GM12878 (cell line): Measurements from ENCODE around the gene DOCK2. TPM values are rescaled to one million over a fixed set of nuclear protein-coding genes. Genes with fewer than 3 reads are reported as not detected.

ENCODE experiments used
- ATAC-seq: fragments of 200-7000 bp; cut with Tn5 transposase; 3 replicates; pipeline ENCODE4 v1.9.1; 2020; ENCODE audit warnings: mild to moderate bottlenecking, moderate library complexity
- BruUV-seq: library from RNA; stranded (reverse); fragments of 400-500 nt; replicated peaks from 2 replicates; lab custom pipeline; 2021; lab: Mats Ljungman, UMichigan
- CTCF ChIA-PET: fragments of 300-600 bp; sonication (Branson Sonifier 250); formaldehyde crosslinking; extraction: SDS; loops from one replicate; lab custom pipeline; 2021; ENCODE audit warnings: inconsistent platforms; lab: Yijun Ruan, JAX
- POLR2A ChIA-PET: fragments of 350-600 bp; formaldehyde crosslinking; extraction: SDS; loops from one replicate; lab custom pipeline; 2021; ENCODE audit warnings: inconsistent platforms; lab: Charles Lee
- RAD21 ChIA-PET: fragments of 300-600 bp; sonication (Branson Sonifier 250); formaldehyde crosslinking; loops from one replicate; lab custom pipeline; 2023; ENCODE audit warnings: antibody characterized with exemption; ENCODE audit not compliant: unreplicated experiment; lab: Charles Lee
- SMC1A ChIA-PET: fragments of 300-600 bp; sonication (Branson Sonifier 250); formaldehyde crosslinking; loops from one replicate; lab custom pipeline; 2023; ENCODE audit not compliant: unreplicated experiment, uncharacterized antibody; lab: Charles Lee
- DNase-seq: peaks from one replicate; pipeline ENCODE4 v3.0.0-alpha.2; 2011; ENCODE audit warnings: low read depth, low spot score
- FAIRE-seq: peaks from 3 replicates; lab custom pipeline; 2011; peaks lifted over from hg19 to GRCh38; lab: Jason Lieb, UNC
- H2AFZ ChIP-seq: 2 replicates; pipeline ENCODE4 v1.6.0; 2011; ENCODE audit warnings: low read depth, low read length, control low read depth; ENCODE audit not compliant: control insufficient read depth
- H3K27ac ChIP-seq: 2 replicates; pipeline ENCODE4 v1.5.1; 2011; ENCODE audit warnings: control low read depth; ENCODE audit not compliant: control insufficient read depth, insufficient read depth
- H3K27me3 ChIP-seq, 2 experiments: replicated peaks in 1 of 2; 2 replicates each; pipeline versions ENCODE4 v1.6.0 to v1.6.1; 2011; ENCODE audit warnings: low read length in 1 of 2; ENCODE audit not compliant: control insufficient read depth in 2 of 2, insufficient read depth in 2 of 2
- H3K36me3 ChIP-seq, 2 experiments: 2 replicates each; pipeline ENCODE4 v1.5.1; 2011; ENCODE audit warnings: low read length in 1 of 2; ENCODE audit not compliant: control insufficient read depth in 2 of 2, insufficient read depth in 2 of 2
- H3K4me1 ChIP-seq: 2 replicates; pipeline ENCODE4 v1.6.1; 2011; ENCODE audit warnings: mild to moderate bottlenecking, low read length, moderate library complexity, mixed read lengths; ENCODE audit not compliant: control insufficient read depth, insufficient read depth
- H3K4me2 ChIP-seq: 2 replicates; pipeline ENCODE4 v1.6.0; 2011; ENCODE audit warnings: control low read depth; ENCODE audit not compliant: control insufficient read depth, insufficient read depth
- H3K4me3 ChIP-seq: fragments of 200-600 bp; sonication (generic); 2 replicates; pipeline ENCODE4 v1.5.1; 2016
- H3K79me2 ChIP-seq: 2 replicates; pipeline ENCODE4 v1.6.0; 2011; ENCODE audit warnings: low read length; ENCODE audit not compliant: control insufficient read depth, insufficient read depth
- H3K9ac ChIP-seq: 2 replicates; pipeline ENCODE4 v1.8.0; 2011; ENCODE audit warnings: low read length, control low read depth, mixed read lengths; ENCODE audit not compliant: control insufficient read depth, insufficient read depth
- H3K9me3 ChIP-seq: replicated peaks from 3 replicates; pipeline ENCODE4 v1.5.1; 2011; ENCODE audit warnings: mild to moderate bottlenecking, low read length; ENCODE audit not compliant: control insufficient read depth, insufficient read depth
- H4K20me1 ChIP-seq: 2 replicates; pipeline ENCODE4 v1.6.0; 2011; ENCODE audit not compliant: control insufficient read depth, insufficient read depth
- BACH1 ChIP-seq: fragments of 450-650 bp; IDR thresholded peaks from 2 replicates; pipeline ENCODE4 v1.6.1; 2017; ENCODE audit warnings: mild to moderate bottlenecking, borderline replicate concordance
- CBX3 ChIP-seq: fragments of 200-600 bp; sonication (generic); IDR thresholded peaks from 2 replicates; pipeline ENCODE4 v1.6.1; 2016; ENCODE audit warnings: low read depth, borderline replicate concordance
- ETV6 ChIP-seq, 2 experiments: fragments of 450-650 bp in 1 of 2; IDR thresholded peaks in 1 of 2; conservative IDR thresholded peaks in 1 of 2; 2 replicates each; pipeline ENCODE4 v1.6.1; 2014; ENCODE audit warnings: antibody characterized with exemption in 1 of 2, borderline replicate concordance in 1 of 2, low read depth in 1 of 2, mild to moderate bottlenecking in 1 of 2, moderate library complexity in 1 of 2
- SMAD1 ChIP-seq: fragments of 450-650 bp; IDR thresholded peaks from 2 replicates; pipeline ENCODE4 v1.6.1; 2018; ENCODE audit warnings: mild to moderate bottlenecking, low read depth; ENCODE audit not compliant: partially characterized antibody
- SUZ12 ChIP-seq: fragments of 200-600 bp; sonication (generic); IDR thresholded peaks from one replicate; pipeline ENCODE4 v1.6.1; 2018; ENCODE audit warnings: antibody characterized with exemption, mild to moderate bottlenecking; ENCODE audit not compliant: unreplicated experiment
- WGBS: methylation state at CpG from one replicate; pipeline ENCODE4 v1.1.6; 2016; ENCODE audit warnings: low lambda C conversion rate; ENCODE audit not compliant: insufficient replicate concordance, insufficient coverage; ENCODE audit errors: missing lambda C conversion rate; 5-methylcytosine and 5-hydroxymethylcytosine counted together
- in situ Hi-C: fragments of 300-500 bp; cut with MboI; formaldehyde crosslinking; loops from 9 replicates; pipeline ENCODE4 v1.14.3; 2018; ENCODE audit warnings: mixed read lengths
- intact Hi-C: fragments of 100-400 bp; cut with micrococcal nuclease; formaldehyde crosslinking; loops from one replicate; pipeline ENCODE4 v1.14.2; 2022; ENCODE audit not compliant: unreplicated experiment
- polyA plus RNA-seq, 11 experiments: library from polyadenylated mRNA; depleted of rRNA in 4 of 11; unstranded in 6 of 11; stranded (reverse) in 5 of 11; fragments of >200 nt; fragmentation: Nextera tagmentation in 4 of 11; fragmentation: Illumina TruSeq in 1 of 11; extraction: Ambion mirVana in 4 of 11; extraction: Trizol in 1 of 11; gene quantifications; 1 replicate in 1 of 11; 2 replicates in 10 of 11; pipeline versions ENCODE4 v1.2.1 to v1.2.3, GENCODE V29; 2011 to 2016; ENCODE audit warnings: inconsistent platforms in 2 of 11, missing spikeins in 2 of 11, low read depth in 1 of 11
- total RNA-seq, 4 experiments: library from RNA; depleted of rRNA in 3 of 4; stranded (reverse); fragments of >200 nt in 3 of 4; fragmentation: Illumina TruSeq in 1 of 4; extraction: Trizol in 1 of 4; gene quantifications; 2 replicates each; pipeline versions ENCODE4 v1.2.1 to v1.2.3, GENCODE V29; 2013 to 2021
- TF ChIP-seq, protein P1 (sequence below): fragments of 450-650 bp; IDR thresholded peaks from 2 replicates; pipeline ENCODE4 v1.6.1; 2017; ENCODE audit warnings: mild to moderate bottlenecking
- TF ChIP-seq, protein P2 (sequence below): IDR thresholded peaks from 2 replicates; pipeline ENCODE4 v1.6.1; 2012; ENCODE audit warnings: improper control_type of control experiment, low read depth, low read length; ENCODE audit not compliant: insufficient replicate concordance
- TF ChIP-seq, protein P3 (sequence below): IDR thresholded peaks from 2 replicates; pipeline ENCODE4 v1.6.1; 2012; ENCODE audit warnings: low read length, inconsistent platforms

Gene DOCK2
- total and polyA plus RNA-seq, 10 of the 15 experiments (the other 5 are each of a cell fraction or from before 2014, with no cell fraction given), result 34.2 to 192 (median 118) TPM

DNA sequence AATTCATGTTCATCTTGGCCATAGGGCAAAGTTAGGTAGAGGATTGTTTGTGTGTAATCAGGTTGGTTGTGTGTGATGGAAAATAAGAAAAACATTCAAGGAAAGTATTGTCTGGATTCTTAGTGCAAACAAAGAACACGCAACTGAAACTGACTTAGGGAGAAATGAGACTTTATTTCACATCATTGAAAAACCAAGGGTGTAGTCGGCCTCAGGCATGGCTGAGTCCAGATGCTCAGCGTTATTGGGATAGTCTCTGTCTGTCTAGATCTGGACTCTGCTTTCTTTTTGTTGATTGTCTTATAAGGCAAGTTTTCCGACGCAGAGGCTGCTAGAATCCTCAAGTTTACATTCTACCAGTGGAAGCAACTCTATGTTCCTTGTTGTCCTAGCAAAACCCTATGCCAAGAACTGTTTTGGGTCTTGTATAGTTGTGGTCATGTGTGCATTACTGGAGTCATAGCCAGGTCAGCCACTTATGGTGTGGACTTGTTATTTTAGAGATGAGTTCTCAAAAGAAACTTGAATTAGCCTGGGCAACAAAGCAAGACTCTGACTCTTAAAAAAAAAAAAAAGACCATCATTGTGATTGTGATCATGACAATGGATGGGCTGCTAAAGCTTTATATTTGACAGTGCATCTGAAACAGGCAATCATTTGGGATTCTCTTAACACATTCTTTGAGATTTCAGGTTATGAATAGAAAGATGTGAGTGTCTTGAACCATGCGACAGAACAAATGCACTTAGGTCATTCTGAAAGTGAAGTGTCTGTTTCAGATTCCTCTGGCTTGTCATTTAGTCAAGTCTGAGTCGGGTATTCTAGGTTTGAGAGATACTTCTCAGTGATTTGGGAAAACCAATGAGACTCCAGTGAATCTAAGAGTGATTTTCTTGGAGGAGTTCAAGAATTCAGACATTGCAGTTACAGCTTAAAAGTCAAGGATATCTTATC lies 82.6 kb downstream of the DOCK2 start:
- POLR2A ChIA-PET, result interaction anchor here (0.7 to 4.6 kb wide), 10 partner anchors 9 to 85 kb away, joined by 3 to 28 read pairs (median 4); no protein-coding TSS in a partner anchor
- WGBS, result 33% methylated on average over 7 of the region's 7 CpGs
- peaks cover 7% of the 10 kb centered on the region for H3K79me2 ChIP-seq
- TF ChIP-seq, protein P1, sequence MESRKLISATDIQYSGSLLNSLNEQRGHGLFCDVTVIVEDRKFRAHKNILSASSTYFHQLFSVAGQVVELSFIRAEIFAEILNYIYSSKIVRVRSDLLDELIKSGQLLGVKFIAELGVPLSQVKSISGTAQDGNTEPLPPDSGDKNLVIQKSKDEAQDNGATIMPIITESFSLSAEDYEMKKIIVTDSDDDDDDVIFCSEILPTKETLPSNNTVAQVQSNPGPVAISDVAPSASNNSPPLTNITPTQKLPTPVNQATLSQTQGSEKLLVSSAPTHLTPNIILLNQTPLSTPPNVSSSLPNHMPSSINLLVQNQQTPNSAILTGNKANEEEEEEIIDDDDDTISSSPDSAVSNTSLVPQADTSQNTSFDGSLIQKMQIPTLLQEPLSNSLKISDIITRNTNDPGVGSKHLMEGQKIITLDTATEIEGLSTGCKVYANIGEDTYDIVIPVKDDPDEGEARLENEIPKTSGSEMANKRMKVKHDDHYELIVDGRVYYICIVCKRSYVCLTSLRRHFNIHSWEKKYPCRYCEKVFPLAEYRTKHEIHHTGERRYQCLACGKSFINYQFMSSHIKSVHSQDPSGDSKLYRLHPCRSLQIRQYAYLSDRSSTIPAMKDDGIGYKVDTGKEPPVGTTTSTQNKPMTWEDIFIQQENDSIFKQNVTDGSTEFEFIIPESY, result no peak
- TF ChIP-seq SMAD1, result peak; percentile 50
- peak in 1 of 2 experiments; percentile 30; a peak in 1 of 4 replicates for TF ChIP-seq ETV6 (conservative IDR thresholded peaks at IDR 0.05 in 1 of 2, IDR thresholded peaks at IDR 0.05 in 1 of 2; ENCODE audit: borderline replicate concordance in 1 of 2, low read depth in 1 of 2)
- TF ChIP-seq, protein P2, sequence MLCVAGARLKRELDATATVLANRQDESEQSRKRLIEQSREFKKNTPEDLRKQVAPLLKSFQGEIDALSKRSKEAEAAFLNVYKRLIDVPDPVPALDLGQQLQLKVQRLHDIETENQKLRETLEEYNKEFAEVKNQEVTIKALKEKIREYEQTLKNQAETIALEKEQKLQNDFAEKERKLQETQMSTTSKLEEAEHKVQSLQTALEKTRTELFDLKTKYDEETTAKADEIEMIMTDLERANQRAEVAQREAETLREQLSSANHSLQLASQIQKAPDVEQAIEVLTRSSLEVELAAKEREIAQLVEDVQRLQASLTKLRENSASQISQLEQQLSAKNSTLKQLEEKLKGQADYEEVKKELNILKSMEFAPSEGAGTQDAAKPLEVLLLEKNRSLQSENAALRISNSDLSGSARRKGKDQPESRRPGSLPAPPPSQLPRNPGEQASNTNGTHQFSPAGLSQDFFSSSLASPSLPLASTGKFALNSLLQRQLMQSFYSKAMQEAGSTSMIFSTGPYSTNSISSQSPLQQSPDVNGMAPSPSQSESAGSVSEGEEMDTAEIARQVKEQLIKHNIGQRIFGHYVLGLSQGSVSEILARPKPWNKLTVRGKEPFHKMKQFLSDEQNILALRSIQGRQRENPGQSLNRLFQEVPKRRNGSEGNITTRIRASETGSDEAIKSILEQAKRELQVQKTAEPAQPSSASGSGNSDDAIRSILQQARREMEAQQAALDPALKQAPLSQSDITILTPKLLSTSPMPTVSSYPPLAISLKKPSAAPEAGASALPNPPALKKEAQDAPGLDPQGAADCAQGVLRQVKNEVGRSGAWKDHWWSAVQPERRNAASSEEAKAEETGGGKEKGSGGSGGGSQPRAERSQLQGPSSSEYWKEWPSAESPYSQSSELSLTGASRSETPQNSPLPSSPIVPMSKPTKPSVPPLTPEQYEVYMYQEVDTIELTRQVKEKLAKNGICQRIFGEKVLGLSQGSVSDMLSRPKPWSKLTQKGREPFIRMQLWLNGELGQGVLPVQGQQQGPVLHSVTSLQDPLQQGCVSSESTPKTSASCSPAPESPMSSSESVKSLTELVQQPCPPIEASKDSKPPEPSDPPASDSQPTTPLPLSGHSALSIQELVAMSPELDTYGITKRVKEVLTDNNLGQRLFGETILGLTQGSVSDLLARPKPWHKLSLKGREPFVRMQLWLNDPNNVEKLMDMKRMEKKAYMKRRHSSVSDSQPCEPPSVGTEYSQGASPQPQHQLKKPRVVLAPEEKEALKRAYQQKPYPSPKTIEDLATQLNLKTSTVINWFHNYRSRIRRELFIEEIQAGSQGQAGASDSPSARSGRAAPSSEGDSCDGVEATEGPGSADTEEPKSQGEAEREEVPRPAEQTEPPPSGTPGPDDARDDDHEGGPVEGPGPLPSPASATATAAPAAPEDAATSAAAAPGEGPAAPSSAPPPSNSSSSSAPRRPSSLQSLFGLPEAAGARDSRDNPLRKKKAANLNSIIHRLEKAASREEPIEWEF, result peak; percentile 54
- no peak for TF ChIP-seq CBX3
- no peak for TF ChIP-seq SUZ12
- peak; percentile 41; the same call in 1 of the 2 replicates for TF ChIP-seq BACH1
- TF ChIP-seq, protein P3, sequence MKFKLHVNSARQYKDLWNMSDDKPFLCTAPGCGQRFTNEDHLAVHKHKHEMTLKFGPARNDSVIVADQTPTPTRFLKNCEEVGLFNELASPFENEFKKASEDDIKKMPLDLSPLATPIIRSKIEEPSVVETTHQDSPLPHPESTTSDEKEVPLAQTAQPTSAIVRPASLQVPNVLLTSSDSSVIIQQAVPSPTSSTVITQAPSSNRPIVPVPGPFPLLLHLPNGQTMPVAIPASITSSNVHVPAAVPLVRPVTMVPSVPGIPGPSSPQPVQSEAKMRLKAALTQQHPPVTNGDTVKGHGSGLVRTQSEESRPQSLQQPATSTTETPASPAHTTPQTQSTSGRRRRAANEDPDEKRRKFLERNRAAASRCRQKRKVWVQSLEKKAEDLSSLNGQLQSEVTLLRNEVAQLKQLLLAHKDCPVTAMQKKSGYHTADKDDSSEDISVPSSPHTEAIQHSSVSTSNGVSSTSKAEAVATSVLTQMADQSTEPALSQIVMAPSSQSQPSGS, result peak; percentile 52

More for the DNA sequence above, 82.6 kb downstream of the DOCK2 start:
- Histone ChIP-seq H3K9me3 (no peaks in the 10 kb centered on the region), H3K4me1 (peaks cover 17% of the 10 kb centered on the region), H3K36me3 (peaks cover 25 to 51% of the 10 kb centered on the region in 2 experiments), H3K4me3 (0 out of 2 replicates have a peak overlapping the region, but pooled peaks have one; percentile 6), H3K4me2 (peak overlapping the region; percentile 47; the same call in 1 of the 2 replicates), H3K27ac (peak overlapping the region; percentile 79), H2AFZ (no peak overlapping the region), H3K9ac (0 out of 2 replicates have a peak overlapping the region, but pooled peaks have one; percentile 15), H4K20me1 (no peaks in the 10 kb centered on the region), H3K27me3 (no peaks in the 10 kb centered on the region)
- SMC1A ChIA-PET, result interaction anchor here (0.8 to 11.1 kb wide), 13 partner anchors 9 to 144 kb away, joined by 3 to 315 read pairs (median 4); no protein-coding TSS in a partner anchor
- DNase-seq, result peak; percentile 59
- CTCF ChIA-PET, result interaction anchor here (0.9 to 6.1 kb wide), 13 partner anchors 11 to 261 kb away, joined by 3 to 32 read pairs (median 5); partner anchors contain the start of gene INSYN2B
- ATAC-seq, result peak; percentile 88
- intact Hi-C loops, result loop anchor here (1.0 kb wide), 1 partner anchor 86 kb away; no protein-coding TSS in a partner anchor
- no TSS peak for BruUV-seq
- in situ Hi-C loops, result no loop called here
- RAD21 ChIA-PET, result interaction anchor here (0.9 to 8.0 kb wide), 14 partner anchors 13 to 185 kb away, joined by 3 to 88 read pairs (median 6); no protein-coding TSS in a partner anchor
- FAIRE-seq, result peak; percentile 74
